ENCODE results near the gene ZNF207.

DNA sequence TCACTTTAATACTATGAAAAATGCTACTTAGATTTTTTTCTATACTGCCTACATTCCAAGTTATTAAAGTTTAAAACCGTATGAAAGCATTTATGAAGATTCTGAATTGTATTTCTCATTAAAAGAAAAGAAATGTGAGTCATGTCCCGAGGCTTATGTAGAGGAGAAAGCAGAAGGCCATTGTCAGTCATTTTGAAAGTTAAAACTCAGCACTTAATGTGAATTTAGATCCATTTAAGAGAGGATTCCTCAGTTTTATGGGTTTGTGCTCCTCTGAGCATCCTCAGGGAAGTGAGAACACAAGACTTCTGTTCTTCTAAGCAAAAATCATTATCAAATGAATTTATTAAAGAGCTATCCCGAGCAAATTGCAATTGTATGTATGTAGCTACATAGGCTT, 19.8 kb upstream of the ZNF207 start:
- TF ChIP-seq YY1 (IDR thresholded peaks at IDR 0.05; ENCODE audit: insufficient read depth, insufficient read length) = no peak
- no peak for TF ChIP-seq SUZ12 (IDR thresholded peaks at IDR 0.05; ENCODE audit: extremely low read depth, insufficient read depth, insufficient read length)
